ENCODE measurements around the gene MDH1.
"Not testable (repeated sequence)": the region's sequence is repeated elsewhere in the genome, so short reads cannot be mapped to it uniquely, and the experiment has no call there.

- TF ChIP-seq POLR2A, CTCF (IDR thresholded peaks at IDR 0.05): not testable (repeated sequence)
Measured at GRCh38 chr2:63608865-63609264, 20.1 kb downstream of the MDH1 start.
